LNCAP (cell line): Measurements from ENCODE around the gene U2AF1L4.

Experiments used
- TF ChIP-seq, protein P1 (sequence below): fragments of 450-650 bp; IDR thresholded peaks from 2 replicates; pipeline ENCODE4 v1.5.1; 2017; ENCODE audit warnings: mild to moderate bottlenecking

The U2AF1L4 gene

DNA sequence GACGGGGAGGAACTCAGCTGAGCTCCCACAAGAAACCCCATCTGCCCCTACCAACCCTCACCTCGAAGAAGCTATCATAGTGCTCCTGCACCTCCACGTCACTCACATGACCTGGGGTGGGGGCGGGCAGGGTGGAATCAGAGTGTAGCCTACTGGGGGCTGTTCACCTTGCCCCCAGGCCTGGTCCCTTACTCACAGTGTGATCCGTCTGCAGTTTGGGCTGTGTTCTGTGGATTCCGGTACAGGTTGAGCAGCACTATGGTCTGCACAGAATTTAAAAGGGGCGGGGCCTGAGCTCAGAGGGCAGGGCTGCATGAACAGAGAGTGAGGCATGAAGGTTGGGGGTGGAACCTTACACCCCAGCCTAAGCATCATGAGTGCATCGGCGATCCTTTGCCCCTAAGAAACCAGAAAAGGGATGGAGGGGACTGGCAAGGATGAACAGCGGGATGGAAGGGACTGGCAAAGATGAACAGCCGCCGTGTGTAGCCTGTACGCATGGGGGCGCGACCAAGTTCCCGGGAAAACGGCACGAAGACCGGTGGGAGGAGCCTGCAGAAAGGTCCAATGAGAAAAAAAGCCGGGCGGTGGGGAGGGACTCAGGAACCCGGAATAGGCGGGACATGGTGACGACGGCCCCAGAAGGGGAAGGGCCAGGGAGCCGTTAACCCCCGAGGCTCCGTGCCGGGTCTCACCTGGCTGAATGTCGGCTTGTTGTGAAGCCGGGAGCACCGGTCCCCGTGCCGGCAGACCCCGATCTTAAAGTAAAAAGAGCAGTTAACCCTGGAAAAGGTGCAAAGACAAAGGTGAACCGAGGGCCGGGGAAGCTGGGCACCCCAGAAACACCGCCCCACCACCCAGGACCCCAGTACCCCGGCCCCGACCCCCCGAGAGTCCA, 539 bp downstream of the U2AF1L4 start:
- TF ChIP-seq, protein P1, sequence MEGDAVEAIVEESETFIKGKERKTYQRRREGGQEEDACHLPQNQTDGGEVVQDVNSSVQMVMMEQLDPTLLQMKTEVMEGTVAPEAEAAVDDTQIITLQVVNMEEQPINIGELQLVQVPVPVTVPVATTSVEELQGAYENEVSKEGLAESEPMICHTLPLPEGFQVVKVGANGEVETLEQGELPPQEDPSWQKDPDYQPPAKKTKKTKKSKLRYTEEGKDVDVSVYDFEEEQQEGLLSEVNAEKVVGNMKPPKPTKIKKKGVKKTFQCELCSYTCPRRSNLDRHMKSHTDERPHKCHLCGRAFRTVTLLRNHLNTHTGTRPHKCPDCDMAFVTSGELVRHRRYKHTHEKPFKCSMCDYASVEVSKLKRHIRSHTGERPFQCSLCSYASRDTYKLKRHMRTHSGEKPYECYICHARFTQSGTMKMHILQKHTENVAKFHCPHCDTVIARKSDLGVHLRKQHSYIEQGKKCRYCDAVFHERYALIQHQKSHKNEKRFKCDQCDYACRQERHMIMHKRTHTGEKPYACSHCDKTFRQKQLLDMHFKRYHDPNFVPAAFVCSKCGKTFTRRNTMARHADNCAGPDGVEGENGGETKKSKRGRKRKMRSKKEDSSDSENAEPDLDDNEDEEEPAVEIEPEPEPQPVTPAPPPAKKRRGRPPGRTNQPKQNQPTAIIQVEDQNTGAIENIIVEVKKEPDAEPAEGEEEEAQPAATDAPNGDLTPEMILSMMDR, result no peak; the same call in 1 of the 2 replicates

DNA sequence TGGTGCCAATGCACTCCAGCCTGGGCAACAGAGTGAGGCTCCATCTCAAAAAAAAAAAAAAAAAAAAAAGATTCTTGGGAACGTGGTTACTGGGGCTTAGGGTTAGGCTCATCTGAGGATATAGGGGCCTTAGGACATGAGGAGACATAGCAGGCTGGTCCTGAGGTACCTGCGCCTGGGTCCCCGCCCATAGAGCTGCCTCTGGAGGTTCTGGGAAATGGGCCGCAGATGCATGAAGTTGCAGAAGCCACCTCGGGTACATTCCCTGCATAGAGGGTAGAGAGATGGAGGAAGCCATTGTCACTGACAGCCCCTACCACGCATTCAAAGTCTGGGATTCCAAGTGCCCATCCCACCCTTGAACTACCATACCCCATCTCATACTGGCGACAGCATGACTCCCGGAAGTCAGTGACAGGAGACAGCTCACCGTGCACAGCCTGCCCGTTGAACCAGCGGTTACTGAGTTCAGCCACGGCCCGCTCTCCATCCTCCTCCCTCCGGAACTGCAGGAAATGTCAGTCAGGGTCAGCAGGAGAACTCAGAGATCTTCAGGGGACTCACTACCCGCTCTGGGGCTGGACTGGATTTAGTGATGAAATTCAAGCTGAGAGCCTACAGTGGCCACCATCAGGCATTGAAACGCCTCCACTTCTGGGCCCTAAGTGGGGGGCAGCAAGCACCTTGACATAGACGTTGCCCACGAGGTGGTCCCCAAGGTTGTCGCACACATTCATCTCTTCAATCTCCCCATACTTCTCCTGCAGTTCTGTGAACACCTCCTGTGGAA, 1.4 kb downstream of the U2AF1L4 start:
- TF ChIP-seq, protein P1, result no peak

DNA sequence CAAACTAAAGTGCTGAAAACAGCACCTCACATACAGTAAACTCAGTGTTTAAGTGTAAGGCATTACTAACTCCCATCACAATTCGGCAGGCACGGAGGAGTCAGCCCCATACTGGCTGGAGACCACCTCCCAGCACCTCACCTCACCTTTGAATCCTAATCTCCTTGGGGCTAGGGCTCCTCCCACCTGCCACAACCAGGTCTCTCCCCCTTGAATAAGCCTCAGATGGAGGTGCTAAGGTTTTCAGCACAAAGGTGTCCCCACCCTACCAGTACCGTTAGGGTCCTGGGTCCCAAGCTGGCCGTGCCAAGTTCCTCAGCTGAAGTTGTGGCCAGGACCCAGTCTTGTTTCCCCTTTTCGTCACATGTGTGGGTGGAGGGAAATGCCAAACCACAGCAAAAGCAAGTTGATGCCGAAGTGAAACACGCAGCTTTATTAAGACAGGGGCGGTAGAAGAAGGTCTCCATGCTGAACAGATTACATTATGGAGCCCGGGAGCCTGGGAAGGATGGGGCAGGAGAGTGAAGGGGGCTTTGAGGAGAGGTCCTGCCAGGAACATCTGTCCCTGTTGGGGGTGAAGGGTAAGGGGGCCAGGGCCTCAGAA, 3.0 kb downstream of the U2AF1L4 start, which contains the start of gene IGFLR1:
IGFLR1 (minus strand) TSS at position 332 of the 604 bp plus-strand sequence. CDS start 1,272 bp downstream, outside the sequence.
- TF ChIP-seq, protein P1, result no peak

DNA sequence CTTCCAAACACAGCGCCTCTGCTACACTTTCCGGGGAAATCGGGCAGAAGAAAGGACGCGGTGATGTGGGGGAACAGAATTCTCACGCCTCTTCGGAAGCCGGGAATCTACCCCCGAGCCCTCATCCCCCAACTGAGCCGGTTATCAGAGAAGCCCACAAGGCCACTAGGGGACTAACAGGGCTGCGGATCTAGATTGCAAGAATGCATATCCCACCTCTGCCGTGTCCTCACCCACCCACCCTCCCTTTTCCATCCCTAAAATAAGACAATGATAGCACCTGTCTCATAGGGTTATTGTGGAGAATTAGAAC, 4.1 kb downstream of the U2AF1L4 start:
- TF ChIP-seq, protein P1, result no peak

DNA sequence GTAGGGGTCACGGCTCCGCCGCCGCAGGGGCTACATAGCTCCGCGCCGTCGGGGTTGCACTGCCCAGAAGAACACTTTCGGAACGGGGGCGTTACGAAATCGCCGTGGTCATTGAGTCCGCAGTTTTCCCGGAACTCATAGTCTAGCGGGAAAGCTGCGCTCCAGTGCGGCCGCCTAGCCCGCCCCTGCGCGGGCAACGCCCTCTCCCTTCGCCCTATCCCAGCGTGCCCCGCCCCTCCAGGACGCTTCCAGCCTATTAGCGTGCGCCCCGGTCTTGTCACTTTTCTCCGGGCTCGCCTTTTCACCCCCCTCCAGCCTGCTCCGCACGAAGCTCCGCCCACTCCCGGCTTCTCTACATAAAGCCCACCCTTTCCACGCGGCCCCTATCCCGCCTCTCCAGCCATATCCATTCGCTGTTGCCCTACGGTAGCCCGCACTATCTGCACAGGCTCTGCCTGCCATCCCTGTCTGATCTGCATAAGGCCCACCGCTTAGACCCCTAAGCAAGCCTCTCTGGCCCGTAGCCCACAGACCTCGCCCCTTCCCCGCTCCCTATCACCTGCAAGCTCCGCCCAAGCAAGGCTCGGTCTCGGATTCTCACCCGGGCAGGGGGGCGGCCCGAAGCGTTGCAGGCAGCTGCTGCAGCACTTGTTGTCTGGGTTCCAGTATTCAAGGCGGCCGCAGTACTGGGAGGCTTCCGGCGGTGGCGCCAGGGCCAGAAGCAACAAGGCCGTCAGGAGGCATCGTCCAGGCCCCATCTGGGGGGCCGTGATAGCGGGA, 4.6 kb downstream of the U2AF1L4 start:
- TF ChIP-seq, protein P1, result peak; percentile 29; the same call in 1 of the 2 replicates

DNA sequence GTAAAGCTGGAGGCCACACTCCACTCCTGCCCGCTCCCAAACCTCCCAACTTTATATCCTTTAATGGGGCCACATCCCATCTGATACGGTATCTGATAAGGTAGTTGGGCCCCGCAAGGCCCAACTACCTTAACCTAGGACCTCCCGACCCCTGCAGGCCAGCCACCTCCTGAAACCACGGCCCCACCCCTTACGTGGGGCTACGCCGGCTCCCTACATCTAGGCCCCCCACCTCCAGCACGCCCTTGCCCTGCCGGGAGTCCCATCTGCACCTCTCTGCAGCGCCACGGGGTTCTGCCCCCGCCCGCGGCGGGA, 5.2 kb downstream of the U2AF1L4 start:
- TF ChIP-seq, protein P1, result no peak
